ENCODE measurements around the gene C16orf78. TPM values are rescaled to one million over a fixed set of nuclear protein-coding genes. Genes with fewer than 3 reads are reported as not detected.

C16orf78 gene
- total and polyA plus RNA-seq, 2 of the 4 experiments (the other 2 are of a cell fraction), result not detected

- no peak for DNase-seq
- in situ Hi-C loops (cut with MboI; ENCODE audit: low sequenced_read_pairs) (no loop called here), intact Hi-C loops (cut with micrococcal nuclease) (no loop called here), dilution Hi-C loops (cut with HindIII; ENCODE audit: low sequenced_read_pairs, unreplicated experiment) (no loop called here)
- Histone ChIP-seq H3K23ac (ENCODE audit: low read depth, low read length) (no peak overlapping the region), H3K4me2 (ENCODE audit: low read depth, low read length) (no peak overlapping the region), H4K91ac (ENCODE audit: insufficient read depth, low read depth, low read length) (no peak overlapping the region), H3K4ac (ENCODE audit: low read depth, low read length) (no peak overlapping the region), H2AK5ac (ENCODE audit: low read depth, low read length) (no peak overlapping the region), H2AFZ (replicated peaks; ENCODE audit: low read length, poor library complexity) (no peak overlapping the region), H4K8ac (ENCODE audit: low read depth in 2 of 2, low read length in 2 of 2) (no peak overlapping the region), H3K79me1 (ENCODE audit: low read depth in 1 of 2, low read length in 2 of 2) (no peaks in the 10 kb centered on the region), H3K4me3 (ENCODE audit: insufficient read depth, low read depth, low read length) (no peak overlapping the region), H2AK9ac (replicated peaks; ENCODE audit: low read depth, low read length, poor library complexity) (no peak overlapping the region), H3K9ac (ENCODE audit: low read depth, low read length) (no peak overlapping the region), H3K18ac (ENCODE audit: low read depth, low read length) (no peak overlapping the region), H3K9me3 (ENCODE audit: control insufficient read depth, insufficient read depth, low read length) (no peaks in the 10 kb centered on the region), H2BK120ac (ENCODE audit: low read depth, low read length) (no peak overlapping the region), H3K27ac (ENCODE audit: insufficient read depth, low read length) (no peak overlapping the region), H3K36me3 (ENCODE audit: control insufficient read depth, insufficient read depth, low read length) (no peaks in the 10 kb centered on the region), H2BK5ac (ENCODE audit: low read depth, low read length, poor library complexity, severe bottlenecking) (no peak overlapping the region), H3K9me1 (ENCODE audit: insufficient read depth, low read length) (no peaks in the 10 kb centered on the region), H3K4me1 (ENCODE audit: control insufficient read depth, insufficient read depth, low read length) (no peaks in the 10 kb centered on the region), H3K56ac (ENCODE audit: extremely low read depth, insufficient read depth, low read length) (no peak overlapping the region), H3K14ac (replicated peaks; ENCODE audit: low read depth, low read length) (no peak overlapping the region), H4K5ac (ENCODE audit: low read depth, low read length) (no peak overlapping the region), H4K20me1 (ENCODE audit: insufficient read depth, low read length) (no peaks in the 10 kb centered on the region), H2BK20ac (ENCODE audit: low read depth, low read length) (no peak overlapping the region), H2BK15ac (ENCODE audit: low read depth, low read length) (no peak overlapping the region), H3K27me3 (ENCODE audit: control insufficient read depth, insufficient read depth, low read length) (no peaks in the 10 kb centered on the region)
- no TSS peak for BruUV-seq (replicated peaks)
- TF ChIP-seq RAD21 (IDR thresholded peaks at IDR 0.05; ENCODE audit: low read length), result no peak
- TF ChIP-seq RFX5 (IDR thresholded peaks at IDR 0.05; ENCODE audit: low read depth, low read length), result no peak
- no peak for TF ChIP-seq CHD1 (IDR thresholded peaks at IDR 0.05; ENCODE audit: low read depth, low read length)
- no peak for TF ChIP-seq CTCF (conservative IDR thresholded peaks at IDR 0.05; ENCODE audit: low read depth, low read length)
- TF ChIP-seq, protein P1, sequence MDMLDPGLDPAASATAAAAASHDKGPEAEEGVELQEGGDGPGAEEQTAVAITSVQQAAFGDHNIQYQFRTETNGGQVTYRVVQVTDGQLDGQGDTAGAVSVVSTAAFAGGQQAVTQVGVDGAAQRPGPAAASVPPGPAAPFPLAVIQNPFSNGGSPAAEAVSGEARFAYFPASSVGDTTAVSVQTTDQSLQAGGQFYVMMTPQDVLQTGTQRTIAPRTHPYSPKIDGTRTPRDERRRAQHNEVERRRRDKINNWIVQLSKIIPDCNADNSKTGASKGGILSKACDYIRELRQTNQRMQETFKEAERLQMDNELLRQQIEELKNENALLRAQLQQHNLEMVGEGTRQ (IDR thresholded peaks at IDR 0.05; ENCODE audit: low read depth, low read length), result no peak
- TF ChIP-seq POLR2A (IDR thresholded peaks at IDR 0.05; ENCODE audit: low read depth, low read length), result no peak
- TF ChIP-seq MAFK (IDR thresholded peaks at IDR 0.05; ENCODE audit: low read depth, low read length), result no peak
- TF ChIP-seq FOS (IDR thresholded peaks at IDR 0.05; ENCODE audit: low read depth, low read length), result no peak
- TF ChIP-seq BHLHE40 (IDR thresholded peaks at IDR 0.05; ENCODE audit: low read depth, low read length), result no peak
- TF ChIP-seq SMC3 (IDR thresholded peaks at IDR 0.05; ENCODE audit: low read depth, low read length), result no peak
- TF ChIP-seq, protein P2, sequence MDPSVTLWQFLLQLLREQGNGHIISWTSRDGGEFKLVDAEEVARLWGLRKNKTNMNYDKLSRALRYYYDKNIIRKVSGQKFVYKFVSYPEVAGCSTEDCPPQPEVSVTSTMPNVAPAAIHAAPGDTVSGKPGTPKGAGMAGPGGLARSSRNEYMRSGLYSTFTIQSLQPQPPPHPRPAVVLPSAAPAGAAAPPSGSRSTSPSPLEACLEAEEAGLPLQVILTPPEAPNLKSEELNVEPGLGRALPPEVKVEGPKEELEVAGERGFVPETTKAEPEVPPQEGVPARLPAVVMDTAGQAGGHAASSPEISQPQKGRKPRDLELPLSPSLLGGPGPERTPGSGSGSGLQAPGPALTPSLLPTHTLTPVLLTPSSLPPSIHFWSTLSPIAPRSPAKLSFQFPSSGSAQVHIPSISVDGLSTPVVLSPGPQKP (IDR thresholded peaks at IDR 0.05; ENCODE audit: borderline replicate concordance, low read depth, low read length), result no peak
- no peak for TF ChIP-seq NFE2L2 (IDR thresholded peaks at IDR 0.05; ENCODE audit: low read depth, low read length)
- no peak for TF ChIP-seq MXI1 (IDR thresholded peaks at IDR 0.05; ENCODE audit: borderline replicate concordance, low read depth, low read length)
- no peak for TF ChIP-seq RCOR1 (IDR thresholded peaks at IDR 0.05; ENCODE audit: insufficient replicate concordance, low read length)
- TF ChIP-seq MAZ (IDR thresholded peaks at IDR 0.05; ENCODE audit: borderline replicate concordance, low read depth, low read length), result no peak
- WGBS, 2 experiments (ENCODE audit: extremely low coverage in 2 of 2, insufficient read length in 1 of 2), result no CpG with 5 or more reads among the region's 11 CpGs
- ChIA-PET CTCF (no interaction called here), POLR2A (ENCODE audit: unreplicated experiment) (no interaction called here)
- no peak for ATAC-seq (ENCODE audit: low read depth)
Observed at GRCh38 chr16:49378238-49378637, 4.6 kb downstream of the C16orf78 start.
